SK-N-SH (cell line): ENCODE measurements around the gene MPZL1. TPM values are rescaled to one million over a fixed set of nuclear protein-coding genes. Genes with fewer than 3 reads are reported as not detected.

ENCODE experiments used
- CTCF ChIA-PET: fragments of 300-600, 350-600 bp; formaldehyde crosslinking; extraction: SDS; loops from one replicate; lab custom pipeline; 2021; lab: Yijun Ruan, JAX
- POLR2A ChIA-PET: fragments of 350-600 bp; sonication (Branson Sonifier 250); formaldehyde crosslinking; extraction: SDS; loops from one replicate; lab custom pipeline; 2020; ENCODE audit warnings: antibody characterized with exemption, inconsistent platforms; lab: Yijun Ruan, JAX
- DNase-seq: peaks from one replicate; pipeline ENCODE4 v3.0.0; 2012
- H2AFZ ChIP-seq: fragments of 200-600 bp; sonication (generic); 2 replicates; pipeline ENCODE4 v1.8.1; 2016; ENCODE audit warnings: antibody characterized with exemption, mild to moderate bottlenecking, low read depth
- H3F3A ChIP-seq: fragments of 200-600 bp; sonication (generic); replicated peaks from 2 replicates; pipeline ENCODE3; 2016; ENCODE audit warnings: antibody characterized with exemption, mild to moderate bottlenecking; ENCODE audit not compliant: insufficient read depth
- H3K27ac ChIP-seq, 2 experiments: fragments of 200-500 bp in 1 of 2; fragments of 200-600 bp in 1 of 2; sonication (Bioruptor generic) in 1 of 2; sonication (generic), shearing (Covaris generic) in 1 of 2; 2 replicates each; pipeline versions ENCODE4 v1.5.1 to v1.6.1; 2014 to 2016; ENCODE audit warnings: low read depth in 2 of 2, inconsistent platforms in 1 of 2, low read length in 1 of 2, mild to moderate bottlenecking in 1 of 2, mixed read lengths in 1 of 2
- H3K27me3 ChIP-seq: fragments of 200-600 bp; sonication (generic), shearing (Covaris generic); 2 replicates; pipeline ENCODE4 v1.6.1; 2016; ENCODE audit warnings: mixed run types; ENCODE audit not compliant: insufficient read depth
- H3K36me3 ChIP-seq, 2 experiments: fragments of 200-500 bp in 1 of 2; fragments of 200-600 bp in 1 of 2; sonication (Bioruptor generic) in 1 of 2; sonication (generic) in 1 of 2; replicated peaks in 1 of 2; 2 replicates each; pipeline versions ENCODE3 to v1.5.1; 2014 to 2016; ENCODE audit warnings: low read length in 1 of 2, mild to moderate bottlenecking in 1 of 2; ENCODE audit not compliant: insufficient read depth in 2 of 2, control insufficient read depth in 1 of 2
- H3K4me1 ChIP-seq, 2 experiments: fragments of 200-500 bp in 1 of 2; fragments of 200-600 bp in 1 of 2; sonication (Bioruptor generic) in 1 of 2; sonication (generic), shearing (Covaris generic) in 1 of 2; 2 replicates each; pipeline versions ENCODE4 v1.5.1 to v1.6.1; 2014 to 2016; ENCODE audit warnings: low read depth in 1 of 2, low read length in 1 of 2, mixed run types in 1 of 2; ENCODE audit not compliant: insufficient read depth in 2 of 2, control insufficient read depth in 1 of 2
- H3K4me2 ChIP-seq: fragments of 200-600 bp; sonication (generic), shearing (Covaris generic); 2 replicates; pipeline ENCODE4 v1.6.1; 2017; ENCODE audit warnings: mixed run types
- H3K4me3 ChIP-seq, 2 experiments: fragments of 200-500 bp in 1 of 2; fragments of 200-600 bp in 1 of 2; sonication (Bioruptor generic) in 1 of 2; sonication (generic), shearing (Covaris generic) in 1 of 2; 2 replicates each; pipeline versions ENCODE4 v1.5.1 to v1.8.1; 2014 to 2016; ENCODE audit warnings: low read depth in 2 of 2, inconsistent platforms in 1 of 2, low read length in 1 of 2, mild to moderate bottlenecking in 1 of 2, mixed read lengths in 1 of 2, moderate library complexity in 1 of 2
- H3K79me2 ChIP-seq: fragments of 200-600 bp; sonication (generic); 2 replicates; pipeline ENCODE4 v1.8.1; 2017; ENCODE audit warnings: mild to moderate bottlenecking; ENCODE audit not compliant: insufficient read depth
- H3K9ac ChIP-seq: fragments of 200-600 bp; sonication (generic); 2 replicates; pipeline ENCODE4 v1.6.1; 2017; ENCODE audit warnings: mixed run types
- H3K9me2 ChIP-seq: fragments of 200-600 bp; sonication (generic); 2 replicates; pipeline ENCODE4 v1.6.1; 2017; ENCODE audit warnings: mixed run types
- H3K9me3 ChIP-seq: fragments of 200-600 bp; sonication (generic); 2 replicates; pipeline ENCODE4 v1.6.1; 2017; ENCODE audit warnings: mixed run types, mild to moderate bottlenecking, moderate library complexity
- H4K20me1 ChIP-seq: fragments of 200-600 bp; sonication (generic); 2 replicates; pipeline ENCODE4 v1.6.1; 2017; ENCODE audit warnings: mild to moderate bottlenecking, mixed run types; ENCODE audit not compliant: insufficient read depth
- CHD2 ChIP-seq: fragments of 150-350 bp; IDR thresholded peaks from 2 replicates; pipeline ENCODE4 v1.6.1; 2018; ENCODE audit warnings: low read length; ENCODE audit not compliant: partially characterized antibody
- CTCF ChIP-seq: fragments of 200-600 bp; sonication (generic); IDR thresholded peaks from 2 replicates; pipeline ENCODE4 v1.6.1; 2017; ENCODE audit warnings: antibody characterized with exemption, mild to moderate bottlenecking, moderate library complexity
- ELF1 ChIP-seq: IDR thresholded peaks from 2 replicates; pipeline ENCODE4 v1.4.0; 2012
- FOSL2 ChIP-seq: IDR thresholded peaks from 2 replicates; pipeline ENCODE4 v1.4.0; 2012; ENCODE audit warnings: low read depth, mild to moderate bottlenecking, moderate library complexity, borderline replicate concordance
- JUND ChIP-seq: IDR thresholded peaks from 2 replicates; pipeline ENCODE4 v1.4.0; 2012
- MEF2A ChIP-seq: IDR thresholded peaks from 2 replicates; pipeline ENCODE4 v1.4.0; 2012; ENCODE audit warnings: low read depth, borderline replicate concordance
- MXI1 ChIP-seq: IDR thresholded peaks from 2 replicates; pipeline ENCODE4 v1.6.1; 2012; ENCODE audit warnings: mild to moderate bottlenecking, low read depth, low read length, improper control_type of control experiment
- NFIC ChIP-seq: IDR thresholded peaks from 2 replicates; pipeline ENCODE4 v1.4.0; 2012; ENCODE audit warnings: borderline replicate concordance
- PBX3 ChIP-seq: IDR thresholded peaks from 2 replicates; pipeline ENCODE4; 2012
- POLR2AphosphoS5 ChIP-seq: IDR thresholded peaks from 2 replicates; pipeline ENCODE4 v1.6.1; 2012; ENCODE audit warnings: low read depth, low read length
- RAD21 ChIP-seq: IDR thresholded peaks from 2 replicates; pipeline ENCODE4 v1.6.1; 2012; ENCODE audit warnings: mild to moderate bottlenecking, low read length
- RCOR1 ChIP-seq: fragments of 150-350 bp; IDR thresholded peaks from 2 replicates; pipeline ENCODE4 v1.6.1; 2017; ENCODE audit warnings: antibody characterized with exemption, low read length
- RFX5 ChIP-seq: IDR thresholded peaks from 2 replicates; pipeline ENCODE4 v1.6.1; 2012; ENCODE audit warnings: mild to moderate bottlenecking, improper control_type of control experiment, low read length
- SIN3A ChIP-seq: IDR thresholded peaks from 2 replicates; pipeline ENCODE4 v1.6.1; 2012; ENCODE audit warnings: low read depth, mild to moderate bottlenecking, low read length, moderate library complexity, borderline replicate concordance
- SMC3 ChIP-seq: IDR thresholded peaks from 2 replicates; pipeline ENCODE4 v1.6.1; 2012; ENCODE audit warnings: low read depth, low read length, improper control_type of control experiment
- TCF12 ChIP-seq: IDR thresholded peaks from 2 replicates; pipeline ENCODE4 v1.4.0; 2012
- TEAD4 ChIP-seq: IDR thresholded peaks from 2 replicates; pipeline ENCODE4 v1.4.0; 2012; ENCODE audit warnings: mild to moderate bottlenecking, borderline replicate concordance; ENCODE audit not compliant: insufficient read depth
- USF1 ChIP-seq: IDR thresholded peaks from 2 replicates; pipeline ENCODE4 v1.4.0; 2012; ENCODE audit warnings: low read depth, borderline replicate concordance
- YY1 ChIP-seq: IDR thresholded peaks from 2 replicates; pipeline ENCODE4 v1.4.0; 2012; ENCODE audit warnings: low read depth, mild to moderate bottlenecking
- ZBTB33 ChIP-seq: IDR thresholded peaks from 2 replicates; pipeline ENCODE4 v1.4.0; 2012; ENCODE audit warnings: low read depth, borderline replicate concordance
- WGBS: methylation state at CpG from one replicate; pipeline ENCODE4 v1.1.6; 2017; ENCODE audit warnings: low lambda C conversion rate; 5-methylcytosine and 5-hydroxymethylcytosine counted together
- polyA plus RNA-seq, 3 experiments: library from polyadenylated mRNA; depleted of rRNA; stranded (reverse); fragments of >200 nt; gene quantifications; 2 replicates each; pipeline ENCODE4 v1.2.3, GENCODE V29; 2012

MPZL1 gene
- polyA plus RNA-seq, 1 of the 3 experiments (the other 2 are of a cell fraction) = 27.3 TPM

GRCh38 chr1:167808104-167808503, 86.3 kb downstream of the MPZL1 start:
- WGBS = 69% methylated on average over 3 of the region's 3 CpGs
- no peak for DNase-seq

GRCh38 chr1:167808690-167809089, 86.9 kb downstream of the MPZL1 start:
- no peak overlapping the region for H3K27ac ChIP-seq

More at GRCh38 chr1:167808104-167808503, 86.3 kb downstream of the MPZL1 start:
- ChIA-PET CTCF (interaction anchor here (0.8 kb wide), 1 partner anchor 93 kb away, joined by 3 read pairs; no protein-coding TSS in a partner anchor), POLR2A (no interaction called here)
- H3K36me3 ChIP-seq = no peaks in the 10 kb centered on the region
- no peaks in the 10 kb centered on the region for H4K20me1 ChIP-seq
- H3K27ac ChIP-seq = no peak overlapping the region
- no peaks in the 10 kb centered on the region for H3K27me3 ChIP-seq
- no peaks in the 10 kb centered on the region for H3K9me3 ChIP-seq
- no peak overlapping the region for H3K4me3 ChIP-seq
- H3K9ac ChIP-seq = no peak overlapping the region
- H3K4me2 ChIP-seq = no peak overlapping the region
- H3K4me1 ChIP-seq = peaks cover 0 to 8% of the 10 kb centered on the region in 2 experiments; a peak in 2 of 4 replicates
- H3F3A ChIP-seq = peaks cover 8% of the 10 kb centered on the region
- H3K79me2 ChIP-seq = no peaks in the 10 kb centered on the region
- no peak overlapping the region for H2AFZ ChIP-seq
- TF ChIP-seq CHD2 (no peak), JUND (no peak), ZBTB33 (no peak), TCF12 (no peak), MXI1 (no peak)
- H3K9me2 ChIP-seq = no peaks in the 10 kb centered on the region

More at GRCh38 chr1:167808690-167809089, 86.9 kb downstream of the MPZL1 start:
- peaks cover 0 to 8% of the 10 kb centered on the region in 2 experiments; a peak in 2 of 4 replicates for H3K4me1 ChIP-seq
- no peaks in the 10 kb centered on the region for H3K36me3 ChIP-seq
- TF ChIP-seq YY1 = no peak
- no peak for TF ChIP-seq SIN3A
- TF ChIP-seq FOSL2 = no peak
- TF ChIP-seq CTCF = no peak
- TF ChIP-seq RCOR1 = no peak
- TF ChIP-seq NFIC = no peak
- TF ChIP-seq RAD21 = no peak
- TF ChIP-seq PBX3 = no peak
- no peak for TF ChIP-seq MEF2A
- TF ChIP-seq SMC3 = no peak
- TF ChIP-seq POLR2AphosphoS5 = no peak
- no peak for TF ChIP-seq ELF1
- TF ChIP-seq USF1 = no peak
- no peak for TF ChIP-seq TEAD4
- TF ChIP-seq RFX5 = no peak
- ChIA-PET POLR2A (no interaction called here), CTCF (interaction anchor here (1.8 kb wide), 1 partner anchor 12 kb away, joined by 4 read pairs; no protein-coding TSS in a partner anchor)
- H2AFZ ChIP-seq = no peak overlapping the region
- peaks cover 6% of the 10 kb centered on the region for H3F3A ChIP-seq
- H3K4me2 ChIP-seq = no peak overlapping the region
- no peaks in the 10 kb centered on the region for H3K27me3 ChIP-seq
- no peaks in the 10 kb centered on the region for H3K9me2 ChIP-seq
- H3K4me3 ChIP-seq = no peak overlapping the region
- DNase-seq = no peak
- no peak overlapping the region for H3K9ac ChIP-seq
- H3K9me3 ChIP-seq = no peaks in the 10 kb centered on the region
- no peaks in the 10 kb centered on the region for H4K20me1 ChIP-seq
- 32% methylated on average over 3 of the region's 3 CpGs for WGBS
- no peaks in the 10 kb centered on the region for H3K79me2 ChIP-seq
